ENCODE data around the gene CACNG4.

DNA sequence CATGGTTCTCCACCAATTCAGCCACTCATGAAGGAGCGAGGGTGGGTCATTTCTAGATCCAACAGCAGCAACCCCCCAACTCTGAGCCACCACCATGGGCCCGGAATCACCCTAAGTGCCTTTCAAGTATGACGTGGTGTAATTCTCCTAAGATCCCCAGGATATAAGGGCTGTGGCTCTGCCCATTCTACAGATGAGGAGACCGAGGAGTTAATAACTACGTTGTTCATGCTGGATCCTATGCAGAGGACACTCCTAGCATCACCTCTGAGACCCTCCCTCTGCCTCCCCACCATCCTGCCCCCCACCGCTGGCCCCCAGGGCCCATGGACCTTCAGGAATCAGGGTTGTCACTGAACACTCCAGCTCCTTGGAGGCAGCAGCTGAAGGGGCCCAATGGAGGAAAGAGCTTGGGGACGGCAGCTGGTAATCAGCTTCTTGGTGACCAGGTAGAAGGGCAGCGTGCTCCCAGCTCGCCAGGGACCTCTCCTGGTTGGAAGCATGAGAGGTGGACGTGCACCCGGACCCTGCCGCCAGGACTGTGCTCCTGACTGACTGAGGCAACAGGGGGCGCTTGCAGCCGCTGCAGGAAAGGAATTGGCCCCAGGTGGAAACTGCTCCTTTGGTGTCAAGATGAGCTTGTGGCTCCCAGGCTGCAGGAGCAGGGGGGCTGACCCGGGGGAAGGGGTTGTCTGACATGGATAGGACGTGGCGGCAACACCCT is 51.7 kb downstream of the CACNG4 start:
- TF ChIP-seq MAFK (IDR thresholded peaks at IDR 0.05; ENCODE audit: low read depth, low read length) (no peak), MAZ (IDR thresholded peaks at IDR 0.05; ENCODE audit: borderline replicate concordance, low read depth, low read length) (no peak), BHLHE40 (IDR thresholded peaks at IDR 0.05; ENCODE audit: low read depth, low read length) (no peak), POLR2A (IDR thresholded peaks at IDR 0.05; ENCODE audit: low read depth, low read length) (no peak), CHD1 (IDR thresholded peaks at IDR 0.05; ENCODE audit: low read depth, low read length) (no peak)
- TF ChIP-seq, protein P1, sequence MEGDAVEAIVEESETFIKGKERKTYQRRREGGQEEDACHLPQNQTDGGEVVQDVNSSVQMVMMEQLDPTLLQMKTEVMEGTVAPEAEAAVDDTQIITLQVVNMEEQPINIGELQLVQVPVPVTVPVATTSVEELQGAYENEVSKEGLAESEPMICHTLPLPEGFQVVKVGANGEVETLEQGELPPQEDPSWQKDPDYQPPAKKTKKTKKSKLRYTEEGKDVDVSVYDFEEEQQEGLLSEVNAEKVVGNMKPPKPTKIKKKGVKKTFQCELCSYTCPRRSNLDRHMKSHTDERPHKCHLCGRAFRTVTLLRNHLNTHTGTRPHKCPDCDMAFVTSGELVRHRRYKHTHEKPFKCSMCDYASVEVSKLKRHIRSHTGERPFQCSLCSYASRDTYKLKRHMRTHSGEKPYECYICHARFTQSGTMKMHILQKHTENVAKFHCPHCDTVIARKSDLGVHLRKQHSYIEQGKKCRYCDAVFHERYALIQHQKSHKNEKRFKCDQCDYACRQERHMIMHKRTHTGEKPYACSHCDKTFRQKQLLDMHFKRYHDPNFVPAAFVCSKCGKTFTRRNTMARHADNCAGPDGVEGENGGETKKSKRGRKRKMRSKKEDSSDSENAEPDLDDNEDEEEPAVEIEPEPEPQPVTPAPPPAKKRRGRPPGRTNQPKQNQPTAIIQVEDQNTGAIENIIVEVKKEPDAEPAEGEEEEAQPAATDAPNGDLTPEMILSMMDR (conservative IDR thresholded peaks at IDR 0.05; ENCODE audit: low read depth, low read length): no peak

All from IMR-90 (cell line).